ENCODE measurements around the gene SLC66A2.

Gene SLC66A2

GRCh38 chr18:79945118-79946042, 6.1 kb downstream of the SLC66A2 start:
- H3K4me3 ChIP-seq (ENCODE audit: low read length): no peak overlapping the region
- no peak for DNase-seq (ENCODE audit: low read depth)
- no peak for TF ChIP-seq CTCF (conservative IDR thresholded peaks at IDR 0.05; ENCODE audit: low read depth, low read length)

- no peak overlapping the region for H3K4me3 ChIP-seq (ENCODE audit: low read length)
- TF ChIP-seq CTCF (conservative IDR thresholded peaks at IDR 0.05; ENCODE audit: low read depth, low read length): no peak
- DNase-seq (ENCODE audit: low read depth): no peak
Measured at GRCh38 chr18:79944746-79945117, 6.7 kb downstream of the SLC66A2 start.

DNA sequence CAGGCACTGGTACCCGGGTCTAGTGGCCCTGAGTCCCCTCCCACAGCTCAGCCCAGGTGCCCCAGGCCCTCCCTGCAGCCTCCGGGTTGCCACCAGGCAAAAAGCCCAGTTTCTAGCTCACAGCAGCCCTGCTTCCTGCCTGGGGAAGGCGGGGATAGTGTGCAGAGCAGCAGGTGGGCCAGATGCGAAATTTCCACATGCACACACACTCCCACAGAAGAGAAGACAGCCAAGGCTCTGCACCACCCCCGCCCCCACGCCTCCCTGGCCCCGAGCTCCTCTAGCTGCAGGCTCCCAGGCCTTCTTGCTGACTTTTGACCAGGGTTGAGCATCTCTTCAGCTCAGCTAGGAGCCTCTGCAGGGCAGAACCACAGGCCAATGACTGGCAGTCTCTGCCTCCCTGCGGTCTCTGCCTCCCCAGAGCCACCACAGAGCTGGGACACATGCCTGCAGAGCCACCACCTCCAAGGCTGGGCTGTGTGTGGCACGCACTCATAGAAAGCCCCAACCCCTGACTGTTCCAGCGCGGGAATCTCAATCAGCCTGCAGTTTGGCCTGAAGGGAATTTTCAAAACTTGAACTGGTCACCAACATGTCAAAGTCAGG, 7.2 kb downstream of the SLC66A2 start:
- H3K4me3 ChIP-seq (ENCODE audit: low read length): no peak overlapping the region
- no peak for TF ChIP-seq CTCF (conservative IDR thresholded peaks at IDR 0.05; ENCODE audit: low read depth, low read length)
- no peak for DNase-seq (ENCODE audit: low read depth)

DNA sequence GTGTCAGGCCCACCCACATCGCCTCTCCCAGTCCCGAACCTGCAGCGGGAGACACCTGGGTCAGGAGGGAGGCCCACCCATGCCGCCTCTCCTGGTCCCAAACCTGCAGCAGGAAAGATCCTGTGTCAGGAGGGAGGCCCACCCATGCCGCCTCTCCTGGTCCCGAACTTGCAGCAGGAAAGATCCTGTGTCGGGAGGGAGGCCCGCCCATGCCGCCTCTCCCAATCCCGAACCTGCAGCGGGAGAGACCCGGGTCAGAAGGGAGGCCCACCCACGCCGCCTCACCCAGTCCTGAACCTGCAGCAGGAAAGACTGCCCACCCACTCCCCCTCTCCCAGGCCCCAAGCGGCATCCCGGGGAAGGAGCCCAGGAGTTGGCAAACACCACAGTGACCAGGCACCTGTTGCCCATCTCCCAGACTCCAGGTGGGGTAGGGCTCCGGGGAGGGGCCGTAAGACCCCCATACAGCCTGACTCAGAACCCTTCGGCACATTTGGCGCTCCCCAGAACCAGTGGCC, 7.8 kb downstream of the SLC66A2 start:
- TF ChIP-seq CTCF (conservative IDR thresholded peaks at IDR 0.05; ENCODE audit: low read depth, low read length): no peak
- DNase-seq (ENCODE audit: low read depth): no peak
- H3K4me3 ChIP-seq (ENCODE audit: low read length): no peak overlapping the region

DNA sequence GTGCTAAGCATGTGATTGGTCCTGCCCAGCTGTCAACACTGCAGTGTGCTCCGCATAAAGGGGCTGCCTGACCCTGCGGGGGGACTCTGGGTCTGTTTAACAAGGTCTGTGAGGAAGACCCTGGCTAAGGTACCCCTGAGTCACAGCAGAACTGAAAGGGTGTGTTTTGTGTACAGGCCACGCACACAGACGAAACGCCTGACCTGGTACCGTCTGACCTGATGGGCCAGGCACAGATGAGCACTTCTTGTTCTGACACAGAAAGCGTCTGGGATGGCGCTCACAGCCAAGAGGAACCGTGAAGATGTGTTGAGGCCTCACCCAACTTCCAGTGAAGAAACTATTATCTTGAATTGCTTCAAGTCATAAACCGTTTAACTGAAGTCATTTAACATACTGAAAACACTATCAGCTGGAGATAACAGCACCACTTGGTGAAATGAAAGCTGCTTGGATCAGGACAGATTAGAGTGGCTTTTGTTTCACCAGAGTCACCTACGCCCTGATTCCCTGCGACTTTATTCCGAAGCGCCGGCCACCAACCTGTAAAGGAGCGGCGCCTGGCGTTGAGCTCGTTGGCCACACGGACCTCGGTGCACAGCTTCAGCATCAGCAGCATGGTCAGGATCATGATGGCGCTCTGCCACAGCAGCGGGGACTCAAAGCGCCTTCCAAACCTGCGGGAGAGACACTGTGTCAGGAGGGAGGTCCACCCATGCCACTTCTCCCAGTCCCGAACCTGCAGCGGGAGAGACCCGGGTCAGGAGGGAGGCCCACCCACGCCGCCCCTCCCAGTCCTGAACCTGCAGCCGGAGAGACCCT, 8.5 kb downstream of the SLC66A2 start:
- H3K4me3 ChIP-seq (ENCODE audit: low read length): no peak overlapping the region
- no peak for TF ChIP-seq CTCF (conservative IDR thresholded peaks at IDR 0.05; ENCODE audit: low read depth, low read length)
- DNase-seq (ENCODE audit: low read depth): no peak

- H3K4me3 ChIP-seq (ENCODE audit: low read length): no peak overlapping the region
- TF ChIP-seq CTCF (conservative IDR thresholded peaks at IDR 0.05; ENCODE audit: low read depth, low read length): no peak
- DNase-seq (ENCODE audit: low read depth): no peak
Measured at GRCh38 chr18:79942211-79942610, 9.2 kb downstream of the SLC66A2 start.

Data from retinal pigment epithelial cell (primary cell).